ENCODE results near the gene CTDSPL. TPM values are rescaled to one million over a fixed set of nuclear protein-coding genes. Genes with fewer than 3 reads are reported as not detected.

CTDSPL gene
- total and polyA plus RNA-seq, 2 of the 13 experiments (the other 11 are each of a cell fraction or from before 2014, with no cell fraction given) = 26.1 to 142 TPM

DNA sequence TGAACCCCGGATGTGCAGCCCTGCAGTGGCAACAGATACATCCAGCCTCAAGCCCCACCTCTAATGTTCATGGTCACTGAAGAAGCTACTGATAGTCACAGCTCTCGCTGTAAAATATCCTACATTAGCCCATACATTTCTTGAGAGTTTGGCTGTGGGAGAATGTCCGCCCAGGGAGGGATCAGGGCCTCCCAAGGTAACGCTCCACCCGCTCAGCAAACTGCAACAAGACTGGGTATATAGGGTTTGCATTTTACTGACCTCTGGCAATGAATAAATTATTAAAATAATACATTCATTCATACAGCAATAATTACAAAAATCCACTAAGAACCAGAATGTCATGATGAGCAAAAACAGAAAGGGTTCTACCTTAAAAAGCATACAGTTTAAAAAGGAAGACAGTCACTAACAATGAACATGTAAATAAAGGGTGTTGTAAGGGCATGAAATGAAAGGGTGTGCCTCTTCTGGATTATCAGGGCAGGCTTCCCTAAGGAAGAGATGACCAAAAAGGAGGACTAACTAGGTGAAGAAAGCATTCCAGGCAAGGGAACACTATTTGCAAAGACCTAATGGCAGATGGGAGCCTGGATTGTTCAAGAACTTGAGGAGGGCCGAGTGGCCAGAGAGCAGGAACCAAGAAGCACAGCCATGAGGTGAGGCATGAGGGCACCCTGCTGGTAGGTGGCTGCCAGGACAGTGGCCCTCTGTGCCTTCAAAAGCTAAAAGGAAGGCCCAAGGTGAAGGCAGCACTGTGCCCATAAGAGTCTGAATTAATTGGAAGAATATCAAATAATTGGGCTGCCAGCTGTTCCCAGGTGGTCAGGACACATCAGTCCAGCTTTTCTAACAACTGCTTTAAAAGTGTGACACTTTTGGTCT lies 28.1 kb upstream of the CTDSPL start:
- H3K4me2 ChIP-seq (ENCODE audit: low read depth, low read length) = no peak overlapping the region
- H2AFZ ChIP-seq (ENCODE audit: low read length) = no peak overlapping the region
- H3K27ac ChIP-seq (ENCODE audit: extremely low read length, insufficient read depth, low read length) = no peak overlapping the region
- POLR2A ChIA-PET = no interaction called here
- intact Hi-C loops (cut with micrococcal nuclease; ENCODE audit: unreplicated experiment) = no loop called here
- in situ Hi-C loops (cut with HindIII; ENCODE audit: extremely low pct_ligation_motif_present, low pct_unique_long_range_greater_than_20kb) = no loop called here
- ATAC-seq = peak; percentile 70
- H3K9ac ChIP-seq (ENCODE audit: insufficient read depth, low read depth, low read length) = no peak overlapping the region
- no peaks in the 10 kb centered on the region for H3K4me1 ChIP-seq (ENCODE audit: insufficient read depth, low read length)
- no peak overlapping the region for H3K4me3 ChIP-seq (replicated peaks in 1 of 3; ENCODE audit: insufficient read depth in 1 of 3, low read depth in 2 of 3, low read length in 3 of 3)
- no TSS peak for BruUV-seq (replicated peaks)
- 89% methylated on average over 6 of the region's 6 CpGs for WGBS (ENCODE audit: low lambda C conversion rate)
- no peaks in the 10 kb centered on the region for H3K9me3 ChIP-seq (ENCODE audit: low read length)
- no peaks in the 10 kb centered on the region for H3K79me2 ChIP-seq (ENCODE audit: insufficient read depth, low read length)
- H3K27me3 ChIP-seq (ENCODE audit: control insufficient read depth in 1 of 2, insufficient read depth in 2 of 2, low read length in 2 of 2) = no peaks in the 10 kb centered on the region; a peak in 1 of 5 replicates
- CTCF ChIA-PET (ENCODE audit: low intra/inter-chr PET ratio, low total read pairs) = no interaction called here
- no peaks in the 10 kb centered on the region for H4K20me1 ChIP-seq (ENCODE audit: insufficient read depth, low read length)
- no peak for DNase-seq (ENCODE audit: low spot score)
- no peaks in the 10 kb centered on the region; a peak in 1 of 5 replicates for H3K36me3 ChIP-seq (replicated peaks in 1 of 2; ENCODE audit: control insufficient read depth in 1 of 2, insufficient read depth in 2 of 2, low read length in 2 of 2)
- no peak for FAIRE-seq
- no peak for TF ChIP-seq RBM22 (optimal IDR thresholded peaks at IDR 0.05; ENCODE audit: low read length)
- no peak for TF ChIP-seq ZNF160 (CRISPR knock-in tag; IDR thresholded peaks at IDR 0.05)
- no peak for TF ChIP-seq ZNF580 (CRISPR knock-in tag; IDR thresholded peaks at IDR 0.05; ENCODE audit: borderline replicate concordance, low read depth)
- no peak for TF ChIP-seq EZH2 (conservative IDR thresholded peaks at IDR 0.05; ENCODE audit: low read depth, low read length)
- no peak for TF ChIP-seq TCF12 (IDR thresholded peaks at IDR 0.05)
- no peak for TF ChIP-seq TCF12 (CRISPR knock-in tag; IDR thresholded peaks at IDR 0.05)
- no peak for TF ChIP-seq ZNF841 (CRISPR knock-in tag; IDR thresholded peaks at IDR 0.05; ENCODE audit: borderline replicate concordance)
- TF ChIP-seq, protein P1, sequence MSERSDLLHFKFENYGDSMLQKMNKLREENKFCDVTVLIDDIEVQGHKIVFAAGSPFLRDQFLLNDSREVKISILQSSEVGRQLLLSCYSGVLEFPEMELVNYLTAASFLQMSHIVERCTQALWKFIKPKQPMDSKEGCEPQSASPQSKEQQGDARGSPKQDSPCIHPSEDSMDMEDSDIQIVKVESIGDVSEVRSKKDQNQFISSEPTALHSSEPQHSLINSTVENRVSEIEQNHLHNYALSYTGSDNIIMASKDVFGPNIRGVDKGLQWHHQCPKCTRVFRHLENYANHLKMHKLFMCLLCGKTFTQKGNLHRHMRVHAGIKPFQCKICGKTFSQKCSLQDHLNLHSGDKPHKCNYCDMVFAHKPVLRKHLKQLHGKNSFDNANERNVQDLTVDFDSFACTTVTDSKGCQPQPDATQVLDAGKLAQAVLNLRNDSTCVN (CRISPR knock-in tag; IDR thresholded peaks at IDR 0.05; ENCODE audit: borderline replicate concordance) = no peak
- no peak for TF ChIP-seq GRHL1 (CRISPR knock-in tag; conservative IDR thresholded peaks at IDR 0.05)
- TF ChIP-seq SAP130 (CRISPR knock-in tag; IDR thresholded peaks at IDR 0.05; ENCODE audit: low read depth) = no peak
- TF ChIP-seq, protein P2, sequence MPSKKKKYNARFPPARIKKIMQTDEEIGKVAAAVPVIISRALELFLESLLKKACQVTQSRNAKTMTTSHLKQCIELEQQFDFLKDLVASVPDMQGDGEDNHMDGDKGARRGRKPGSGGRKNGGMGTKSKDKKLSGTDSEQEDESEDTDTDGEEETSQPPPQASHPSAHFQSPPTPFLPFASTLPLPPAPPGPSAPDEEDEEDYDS (CRISPR knock-in tag; IDR thresholded peaks at IDR 0.05) = no peak
- no peak for TF ChIP-seq CENPX (CRISPR knock-in tag; IDR thresholded peaks at IDR 0.05)
- no peak for TF ChIP-seq PCBP2 (optimal IDR thresholded peaks at IDR 0.05; ENCODE audit: low read depth, low read length, poor library complexity, severe bottlenecking)
- no peak for TF ChIP-seq MED13 (CRISPR knock-in tag; IDR thresholded peaks at IDR 0.05)
- no peak for TF ChIP-seq GABPA (IDR thresholded peaks at IDR 0.05; ENCODE audit: low read depth, low read length)
- no peak for TF ChIP-seq GABPA (CRISPR knock-in tag; IDR thresholded peaks at IDR 0.05; ENCODE audit: low read depth)
- TF ChIP-seq ZBED4 (CRISPR knock-in tag; IDR thresholded peaks at IDR 0.05; ENCODE audit: borderline replicate concordance) = no peak

Measured in HepG2 (cell line).